Fibroblast of lung (primary cell): ENCODE measurements around the gene HIPK2. TPM values are rescaled to one million over a fixed set of nuclear protein-coding genes. Genes with fewer than 3 reads are reported as not detected.
A peak's percentile ranks its signal among the peaks of the same experiment; 100 is the strongest.

Source experiments
- DNase-seq, 2 donors: peaks; one replicate each; pipeline versions ENCODE4 v3.0.0 to v3.0.0-alpha.2; 2010; ENCODE audit warnings: low read depth in 2 of 2
- H2AFZ ChIP-seq: 2 replicates; pipeline ENCODE4 v1.5.1; 2012; ENCODE audit warnings: low read length, control low read depth, inconsistent platforms
- H3K27ac ChIP-seq: 2 replicates; pipeline ENCODE4 v1.5.1; 2011; ENCODE audit warnings: low read length, control low read depth; ENCODE audit not compliant: insufficient read depth
- H3K27me3 ChIP-seq: 2 replicates; pipeline ENCODE4 v1.5.1; 2011; ENCODE audit warnings: mild to moderate bottlenecking, low read length; ENCODE audit not compliant: control insufficient read depth, insufficient read depth
- H3K36me3 ChIP-seq: 2 replicates; pipeline ENCODE4 v1.5.1; 2011; ENCODE audit warnings: low read length; ENCODE audit not compliant: control insufficient read depth, insufficient read depth
- H3K4me1 ChIP-seq: 2 replicates; pipeline ENCODE4 v1.5.1; 2011; ENCODE audit warnings: low read length; ENCODE audit not compliant: control insufficient read depth, insufficient read depth; ENCODE audit errors: extremely low read depth
- H3K4me2 ChIP-seq: 2 replicates; pipeline ENCODE4 v1.5.1; 2011; ENCODE audit warnings: low read length, control low read depth; ENCODE audit not compliant: insufficient read depth; ENCODE audit errors: extremely low read depth
- H3K4me3 ChIP-seq, 4 experiments: fragments of 200-600 bp in 1 of 4; sonication (generic) in 1 of 4; replicated peaks in 1 of 4; 2 replicates each; pipeline ENCODE4 v1.5.1; 2011 to 2016; ENCODE audit warnings: low read length in 4 of 4, low read depth in 3 of 4, mild to moderate bottlenecking in 3 of 4, control low read depth in 2 of 4, inconsistent platforms in 1 of 4, mixed read lengths in 1 of 4; ENCODE audit not compliant: insufficient read depth in 1 of 4; ENCODE audit errors: control extremely low read depth in 1 of 4
- H3K79me2 ChIP-seq: 2 replicates; pipeline ENCODE4 v1.5.1; 2012; ENCODE audit warnings: mild to moderate bottlenecking, low read length, inconsistent platforms; ENCODE audit not compliant: control insufficient read depth, insufficient read depth
- H3K9ac ChIP-seq: 2 replicates; pipeline ENCODE4 v1.5.1; 2011; ENCODE audit warnings: mild to moderate bottlenecking, low read length, control low read depth; ENCODE audit not compliant: insufficient read depth
- H3K9me3 ChIP-seq: 2 replicates; pipeline ENCODE4 v1.5.1; 2012; ENCODE audit warnings: low read depth, low read length; ENCODE audit not compliant: control insufficient read depth, insufficient read depth
- H4K20me1 ChIP-seq: 2 replicates; pipeline ENCODE4 v1.5.1; 2011; ENCODE audit warnings: low read length; ENCODE audit not compliant: control insufficient read depth, insufficient read depth; ENCODE audit errors: extremely low read depth
- CTCF ChIP-seq, 2 donors: IDR thresholded peaks in 1 of 2; conservative IDR thresholded peaks in 1 of 2; 1 replicate in 1 of 2; 2 replicates in 1 of 2; pipeline ENCODE4 v1.5.1; 2011 to 2012; ENCODE audit warnings: low read length in 2 of 2, control low read depth in 1 of 2, inconsistent platforms in 1 of 2, low read depth in 1 of 2, mild to moderate bottlenecking in 1 of 2
- EZH2 ChIP-seq: IDR thresholded peaks from 2 replicates; pipeline ENCODE4 v1.5.1; 2012; ENCODE audit warnings: low read length, control low read depth, mild to moderate bottlenecking; ENCODE audit errors: missing control alignments
- polyA plus RNA-seq, 2 donors: library from polyadenylated mRNA; depleted of rRNA in 1 of 2; stranded (reverse) in 1 of 2; unstranded in 1 of 2; fragments of >200 nt; gene quantifications; 2 replicates each; pipeline ENCODE4 v1.2.1, GENCODE V29; 2011 to 2012; ENCODE audit warnings: missing spikeins in 1 of 2
- total RNA-seq: library from RNA; depleted of rRNA; stranded (reverse); fragments of >200 nt; gene quantifications from 2 replicates; pipeline ENCODE4 v1.2.1, GENCODE V29; 2014

HIPK2 gene
- total and polyA plus RNA-seq, 2 donors (not counting 1 experiment from before 2014, with no cell fraction given) = 10.1 to 11.1 TPM

GRCh38 chr7:139783647-139784385, 6.0 kb upstream of the HIPK2 start:
- Histone ChIP-seq H3K27ac (no peak overlapping the region), H3K4me3 (no peak overlapping the region), H3K79me2 (no peaks in the 10 kb centered on the region), H3K27me3 (no peaks in the 10 kb centered on the region), H3K36me3 (no peaks in the 10 kb centered on the region), H3K9me3 (no peaks in the 10 kb centered on the region), H4K20me1 (no peaks in the 10 kb centered on the region), H3K9ac (no peak overlapping the region), H3K4me1 (no peaks in the 10 kb centered on the region), H2AFZ (no peak overlapping the region), H3K4me2 (no peak overlapping the region)
- DNase-seq = no peak
- TF ChIP-seq EZH2 = no peak
- no peak for TF ChIP-seq CTCF (conservative IDR thresholded peaks at IDR 0.05 in 1 of 2, IDR thresholded peaks at IDR 0.05 in 1 of 2; ENCODE audit: low read depth in 1 of 2, low read length in 2 of 2)

- Histone ChIP-seq H3K27ac (no peak overlapping the region), H3K9me3 (no peaks in the 10 kb centered on the region), H3K27me3 (no peaks in the 10 kb centered on the region), H3K36me3 (no peaks in the 10 kb centered on the region), H2AFZ (no peak overlapping the region), H3K4me3 (no peak overlapping the region), H3K9ac (no peak overlapping the region), H3K4me2 (no peak overlapping the region), H3K4me1 (no peaks in the 10 kb centered on the region), H3K79me2 (peaks cover 4% of the 10 kb centered on the region), H4K20me1 (no peaks in the 10 kb centered on the region)
- TF ChIP-seq CTCF (conservative IDR thresholded peaks at IDR 0.05 in 1 of 2, IDR thresholded peaks at IDR 0.05 in 1 of 2; ENCODE audit: low read depth in 1 of 2, low read length in 2 of 2) (no peak), EZH2 (no peak)
- DNase-seq = peak in 1 of 2 donors; percentile 25
Measured at GRCh38 chr7:139782932-139783331, 5.1 kb upstream of the HIPK2 start.

GRCh38 chr7:139777133-139777891, 486 bp downstream of the HIPK2 start:
- TF ChIP-seq CTCF (conservative IDR thresholded peaks at IDR 0.05 in 1 of 2, IDR thresholded peaks at IDR 0.05 in 1 of 2; ENCODE audit: low read depth in 1 of 2, low read length in 2 of 2) = no peak
- no peak for TF ChIP-seq EZH2
- peak overlapping the region; percentile 64 for H3K9ac ChIP-seq
- H3K4me2 ChIP-seq = peak overlapping the region; percentile 83
- H3K4me1 ChIP-seq = peaks cover 16% of the 10 kb centered on the region
- peaks cover 43% of the 10 kb centered on the region for H3K79me2 ChIP-seq
- peak overlapping the region; percentile 85 for H3K27ac ChIP-seq
- no peaks in the 10 kb centered on the region for H3K9me3 ChIP-seq
- H3K36me3 ChIP-seq = no peaks in the 10 kb centered on the region
- H3K27me3 ChIP-seq = no peaks in the 10 kb centered on the region
- peak overlapping the region; percentile 73 to 100 (median 88) for H3K4me3 ChIP-seq
- no peak for DNase-seq
- H4K20me1 ChIP-seq = no peaks in the 10 kb centered on the region
- no peak overlapping the region for H2AFZ ChIP-seq
